Activated T-helper 9 cell treated with anti-CD3 and anti-CD28 coated beads, Interleukin-2, amount 50 U/mL, for 16 hours (primary cell): ENCODE data around the gene ABL2.
A peak's percentile ranks its signal among the peaks of the same experiment; 100 is the strongest.
"Not testable (repeated sequence)": the region's sequence is repeated elsewhere in the genome, so short reads cannot be mapped to it uniquely, and the experiment has no call there.

Experiments
- DNase-seq: peaks from one replicate; pipeline ENCODE4 v3.0.0-alpha.2; 2020; ENCODE audit warnings: low read depth

The ABL2 gene

DNA sequence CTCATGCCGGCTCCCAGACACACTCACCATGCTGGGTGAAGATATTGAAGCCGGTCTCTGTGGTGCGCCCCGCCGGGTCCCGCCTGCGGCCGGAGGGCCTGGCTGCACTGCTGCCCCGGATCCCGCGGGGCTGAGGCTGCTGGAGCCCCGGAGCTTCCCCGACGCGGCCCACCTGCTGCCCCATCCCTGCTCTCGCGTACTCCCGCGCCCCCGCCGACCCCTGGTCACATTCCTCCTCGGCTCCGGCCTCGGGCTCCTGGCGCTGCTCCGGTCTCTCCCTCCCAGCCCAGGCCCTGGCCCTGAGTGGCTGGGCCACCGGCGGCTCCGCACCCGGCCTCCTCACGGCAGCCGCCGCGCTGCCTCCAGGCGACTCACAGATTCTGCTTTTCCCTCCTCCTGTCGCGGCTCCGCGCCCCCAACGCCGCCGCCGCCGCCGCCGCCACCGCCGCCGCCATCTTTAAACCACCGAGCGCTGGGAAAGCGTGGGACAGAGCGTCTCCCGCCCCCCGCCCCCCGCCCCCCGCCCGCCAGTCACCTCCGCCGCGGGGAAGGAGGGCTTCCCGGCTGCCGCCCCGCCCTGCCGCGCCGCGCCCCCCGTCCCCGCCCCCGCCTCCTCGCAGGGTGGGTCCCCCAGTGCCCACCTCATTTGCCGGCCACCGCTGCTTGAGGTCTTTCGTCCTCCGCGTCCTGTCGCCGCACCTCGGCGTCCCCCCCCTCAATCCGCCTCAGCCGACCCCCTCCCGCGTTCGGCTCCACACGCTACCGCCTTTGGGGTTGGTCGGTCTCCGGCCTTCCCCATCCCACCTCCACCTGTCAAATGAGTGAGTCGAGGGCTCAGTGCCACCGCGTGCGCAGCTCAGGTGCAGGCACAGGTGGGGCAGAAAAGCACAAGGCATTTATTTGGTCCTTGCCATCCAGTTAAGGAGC lies at the start of gene ABL2:
Gene ABL2 (minus strand): TSS at position 464 of the 927 bp plus-strand sequence. CDS start 280 bp downstream, at position 184.
- DNase-seq = peak; percentile 32

DNA sequence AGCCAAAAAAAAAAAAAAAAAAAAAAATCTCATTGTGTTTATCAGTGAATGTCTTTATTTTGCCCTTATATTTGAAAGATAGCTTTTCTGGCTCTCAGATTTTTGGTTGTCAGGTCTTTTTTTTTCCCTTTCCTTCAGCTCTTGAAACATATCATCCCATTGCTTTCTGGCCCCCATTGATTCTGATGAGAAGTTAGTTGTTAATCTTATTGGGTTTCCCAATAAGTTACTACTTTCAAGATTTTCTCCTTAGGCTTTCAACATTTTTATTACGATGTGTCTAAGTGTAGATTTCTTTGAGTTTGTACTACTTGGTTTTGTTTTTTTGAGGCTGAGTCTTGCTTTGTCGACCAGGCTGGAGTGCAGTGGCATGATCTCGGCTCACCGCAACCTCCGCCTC lies 49.4 kb upstream of the ABL2 start:
- DNase-seq = no peak

- DNase-seq = not testable (repeated sequence)
These were observed 44.9 kb upstream of the ABL2 start for GRCh38 chr1:179274424-179274823.

GRCh38 chr1:179269071-179269470 lies 39.6 kb upstream of the ABL2 start:
- DNase-seq = no peak

DNA sequence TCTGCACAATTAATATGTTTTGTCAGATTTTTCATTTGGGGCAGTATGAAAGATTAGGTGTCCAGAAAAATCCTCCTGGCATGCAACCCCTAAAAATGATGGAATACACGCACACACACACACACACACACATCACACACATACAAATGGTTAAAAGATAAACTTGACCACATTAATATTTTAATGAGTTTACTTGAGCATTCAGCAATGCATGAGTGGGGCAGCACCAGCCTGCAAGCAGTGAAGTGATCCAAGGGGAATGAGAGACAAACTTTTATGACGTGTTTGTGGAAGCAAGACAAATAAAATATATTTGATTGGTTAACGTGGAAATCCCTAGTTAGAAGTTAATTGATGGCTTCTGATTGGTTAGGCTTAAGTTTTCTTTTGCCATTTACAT lies 35.0 kb upstream of the ABL2 start:
- no peak for DNase-seq

DNA sequence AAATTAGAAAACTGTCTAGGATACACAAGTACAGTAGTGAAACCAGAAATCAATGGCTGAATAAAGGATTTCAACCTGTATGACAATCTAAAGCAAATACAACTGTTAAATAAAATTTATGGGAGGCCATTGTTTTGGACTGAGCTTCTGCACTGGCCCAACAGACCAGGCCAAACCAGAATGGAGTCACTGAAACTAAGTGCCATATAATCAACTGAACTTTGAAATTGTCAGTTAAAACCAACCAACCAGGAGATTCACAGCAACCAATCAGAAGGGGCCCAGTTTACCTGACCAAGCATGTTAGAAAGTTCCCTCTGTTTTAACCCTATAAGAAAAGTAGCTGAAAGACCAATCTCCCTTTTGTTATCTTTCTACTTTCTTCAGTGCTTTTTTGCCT lies 33.6 kb upstream of the ABL2 start:
- no peak for DNase-seq

- DNase-seq = no peak
These were observed 32.7 kb upstream of the ABL2 start for GRCh38 chr1:179262183-179262582.

GRCh38 chr1:179253286-179253972 lies 24.0 kb upstream of the ABL2 start:
- no peak for DNase-seq

DNA sequence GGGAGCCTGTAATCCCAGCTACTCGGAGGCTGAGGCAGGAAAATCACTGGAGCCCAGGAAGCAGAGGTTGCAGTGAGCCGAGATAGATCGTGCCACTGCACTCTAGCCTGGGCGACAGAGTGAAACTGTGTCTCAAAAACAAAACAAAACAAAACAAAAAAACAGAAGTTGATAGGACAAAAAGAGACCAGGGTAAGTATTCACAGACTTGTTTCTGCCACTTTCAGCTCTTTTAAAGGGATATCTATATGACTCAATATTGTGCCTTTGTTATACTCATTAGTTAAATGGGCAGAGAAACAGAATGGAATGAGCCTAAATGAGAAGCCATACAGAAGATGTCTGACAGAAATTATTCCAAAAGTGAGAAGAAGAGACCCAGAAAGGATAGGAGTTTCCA lies 23.1 kb upstream of the ABL2 start:
- DNase-seq = no peak

- no peak for DNase-seq
These were observed 22.2 kb upstream of the ABL2 start for GRCh38 chr1:179251675-179252074.

GRCh38 chr1:179247923-179248322 lies 18.4 kb upstream of the ABL2 start:
- no peak for DNase-seq

DNA sequence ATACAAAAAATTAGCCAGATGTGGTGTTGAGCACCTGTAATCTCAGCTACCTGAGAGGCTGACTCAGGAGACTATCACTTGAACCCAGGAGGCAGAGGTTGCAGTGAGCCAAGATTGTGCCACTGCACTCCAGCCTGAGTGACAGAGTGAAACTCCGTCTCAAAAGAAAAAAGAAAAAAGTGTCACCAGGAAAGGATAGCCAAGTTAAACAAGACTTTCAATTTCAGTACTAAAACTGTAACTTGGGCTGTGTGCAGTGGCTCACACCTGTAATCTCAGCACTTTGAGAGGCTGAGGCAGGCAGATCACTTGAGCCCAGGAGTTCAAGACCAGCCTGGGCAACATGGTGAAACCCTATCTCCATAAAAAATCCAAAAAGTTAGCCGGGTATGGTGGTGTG lies 15.9 kb upstream of the ABL2 start:
- DNase-seq = not testable (repeated sequence)

GRCh38 chr1:179241530-179242097 lies 12.1 kb upstream of the ABL2 start:
- DNase-seq = no peak

DNA sequence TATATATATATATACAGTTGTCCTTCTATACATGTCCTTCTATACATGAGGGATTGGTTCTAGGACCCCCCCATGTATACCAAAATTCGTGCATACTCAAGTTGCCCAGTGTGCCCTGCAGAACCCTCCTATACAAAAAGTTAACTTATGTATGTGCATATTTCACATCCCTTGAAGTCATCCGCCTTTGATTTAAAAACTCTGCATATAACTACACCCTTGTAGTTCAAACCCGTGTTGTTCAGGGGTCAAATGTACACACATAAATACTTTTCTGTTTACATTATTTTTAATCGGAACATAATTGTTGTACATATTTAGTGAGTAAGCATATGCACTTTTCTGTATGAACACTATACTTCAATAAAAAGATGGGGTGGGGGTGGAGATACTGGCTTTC lies 7.7 kb upstream of the ABL2 start:
- DNase-seq = no peak

GRCh38 chr1:179234863-179235262 lies 5.4 kb upstream of the ABL2 start:
- DNase-seq = no peak

- no peak for DNase-seq
These were observed 2.4 kb upstream of the ABL2 start for GRCh38 chr1:179231923-179232322.

GRCh38 chr1:179230721-179231120 lies 1.2 kb upstream of the ABL2 start:
- no peak for DNase-seq

- DNase-seq = no peak
These were observed 774 bp upstream of the ABL2 start for GRCh38 chr1:179230251-179230650.

DNA sequence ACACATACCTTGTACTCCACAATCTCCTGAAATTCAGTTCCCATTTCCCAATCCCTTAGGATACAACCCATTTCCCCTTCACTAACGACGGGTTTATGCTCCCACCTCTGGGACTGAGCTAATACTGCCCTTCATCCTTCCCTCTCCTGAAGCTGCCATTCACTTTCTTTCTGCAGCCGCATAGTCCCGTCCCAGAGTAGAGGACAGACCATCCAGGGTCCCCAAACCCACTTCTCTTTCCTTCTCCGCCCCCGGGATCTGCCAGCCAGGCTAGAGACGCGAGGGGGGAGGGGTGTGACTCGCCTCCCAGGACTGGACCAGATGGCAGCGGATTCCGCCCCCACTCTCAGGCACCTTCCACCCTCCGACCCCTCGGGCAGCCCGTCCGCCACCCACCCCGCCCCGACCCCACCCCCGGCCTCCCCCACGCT lies 679 bp downstream of the ABL2 start:
- DNase-seq = peak; percentile 5

- DNase-seq = no peak
These were observed 2.7 kb downstream of the ABL2 start for GRCh38 chr1:179226738-179227137.

- not testable (repeated sequence) for DNase-seq
These were observed 5.0 kb downstream of the ABL2 start for GRCh38 chr1:179224466-179224865.

DNA sequence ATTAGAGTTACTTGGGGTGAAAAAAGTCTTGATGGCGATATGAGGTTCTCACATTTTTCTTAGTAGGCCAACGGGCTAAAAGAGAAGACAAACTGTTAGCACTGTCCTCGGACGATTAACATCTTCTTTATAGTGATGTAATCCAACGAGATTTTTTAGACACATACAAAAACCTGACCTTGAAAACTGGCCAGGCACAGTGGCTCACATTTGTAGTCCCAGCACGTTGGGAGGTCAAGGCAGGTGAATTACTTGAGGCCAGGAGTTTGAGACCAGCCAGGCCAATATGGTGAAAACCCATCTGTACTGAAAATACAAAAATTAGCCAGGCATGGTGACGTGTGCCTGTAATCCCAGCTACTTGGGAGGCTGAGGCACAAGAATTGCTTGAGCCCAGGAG lies 8.4 kb downstream of the ABL2 start:
- DNase-seq = not testable (repeated sequence)

DNA sequence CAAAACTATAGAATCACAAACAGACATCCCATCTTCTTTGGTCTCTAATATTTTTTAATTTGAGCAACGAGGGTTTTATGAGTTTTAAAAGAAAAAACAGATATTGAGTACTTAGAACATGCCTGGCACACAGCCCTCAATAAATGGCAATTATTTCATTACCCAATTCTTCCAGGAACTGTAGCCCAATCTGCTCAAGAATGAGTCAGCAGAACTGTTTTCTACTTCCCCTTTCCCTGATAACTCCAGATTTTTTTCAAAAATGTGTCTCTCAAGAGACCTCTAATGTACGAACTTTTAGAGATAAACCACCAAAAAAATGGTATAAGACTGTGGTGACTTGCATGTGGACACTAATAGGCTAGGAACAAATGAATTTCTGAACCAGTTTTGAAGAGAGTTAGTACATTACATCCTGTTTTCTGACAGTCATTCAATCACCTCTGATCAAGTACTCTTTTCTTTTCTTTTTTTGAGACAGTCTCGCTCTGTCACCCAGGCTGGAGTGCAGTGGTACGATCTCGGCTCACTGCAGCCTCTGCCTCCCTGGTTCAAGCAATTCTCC lies 11.5 kb downstream of the ABL2 start:
- no peak for DNase-seq
